BJ (cell line): ENCODE measurements around the gene PLAC8. TPM values are rescaled to one million over a fixed set of nuclear protein-coding genes. Genes with fewer than 3 reads are reported as not detected.

Experiments
- CTCF ChIA-PET: fragments of 350-600 bp; formaldehyde crosslinking; extraction: SDS; loops from one replicate; lab custom pipeline; 2021; ENCODE audit warnings: antibody characterized with exemption, inconsistent platforms; lab: Yijun Ruan, JAX
- POLR2A ChIA-PET: fragments of 300-600 bp; sonication (Branson Sonifier 250); formaldehyde crosslinking; extraction: SDS; loops from one replicate; lab custom pipeline; 2021; ENCODE audit warnings: antibody characterized with exemption; lab: Charles Lee
- DNase-seq: peaks from one replicate; pipeline ENCODE4 v3.0.0-alpha.2; 2011; ENCODE audit warnings: low read depth
- H3K27me3 ChIP-seq: 2 replicates; pipeline ENCODE4 v1.6.0; 2011; ENCODE audit warnings: low read length; ENCODE audit not compliant: control insufficient read depth, insufficient read depth
- H3K36me3 ChIP-seq: 2 replicates; pipeline ENCODE4 v1.5.1; 2011; ENCODE audit warnings: low read length; ENCODE audit not compliant: control insufficient read depth, insufficient read depth
- H3K4me3 ChIP-seq: 2 replicates; pipeline ENCODE4 v1.5.1; 2011; ENCODE audit warnings: low read depth, mild to moderate bottlenecking, control low read depth, low read length
- polyA minus RNA-seq: library from RNA; depleted of rRNA, polyadenylated mRNA; stranded (reverse); fragments of >200 nt; gene quantifications from 2 replicates; pipeline ENCODE4 v1.2.3, GENCODE V29; 2011; rRNA and poly(A)+ RNA removed
- polyA plus RNA-seq: library from polyadenylated mRNA; depleted of rRNA; stranded (reverse); fragments of >200 nt; gene quantifications from 2 replicates; pipeline ENCODE4 v1.2.3, GENCODE V29; 2011; rRNA removed
- TF ChIP-seq, protein P1 (sequence below): IDR thresholded peaks from 2 replicates; pipeline ENCODE4 v1.5.1; 2011; ENCODE audit warnings: low read depth, mild to moderate bottlenecking, control low read depth, inconsistent platforms, low read length, moderate library complexity; ENCODE audit not compliant: insufficient read depth

The PLAC8 gene, protein sequence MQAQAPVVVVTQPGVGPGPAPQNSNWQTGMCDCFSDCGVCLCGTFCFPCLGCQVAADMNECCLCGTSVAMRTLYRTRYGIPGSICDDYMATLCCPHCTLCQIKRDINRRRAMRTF
- 13.7 and 20.2 TPM in 2 replicates for polyA plus RNA-seq
- polyA minus RNA-seq, result 7.0 and 7.1 TPM in 2 replicates

- no peak within 1 kb of the TSS for H3K4me3 ChIP-seq
- ChIA-PET POLR2A (no interaction called here), CTCF (interaction anchor here (0.6 to 1.5 kb wide), 6 partner anchors 9 to 145 kb away, joined by 3 to 7 read pairs (median 3); no protein-coding TSS in a partner anchor)
- TF ChIP-seq, protein P1, sequence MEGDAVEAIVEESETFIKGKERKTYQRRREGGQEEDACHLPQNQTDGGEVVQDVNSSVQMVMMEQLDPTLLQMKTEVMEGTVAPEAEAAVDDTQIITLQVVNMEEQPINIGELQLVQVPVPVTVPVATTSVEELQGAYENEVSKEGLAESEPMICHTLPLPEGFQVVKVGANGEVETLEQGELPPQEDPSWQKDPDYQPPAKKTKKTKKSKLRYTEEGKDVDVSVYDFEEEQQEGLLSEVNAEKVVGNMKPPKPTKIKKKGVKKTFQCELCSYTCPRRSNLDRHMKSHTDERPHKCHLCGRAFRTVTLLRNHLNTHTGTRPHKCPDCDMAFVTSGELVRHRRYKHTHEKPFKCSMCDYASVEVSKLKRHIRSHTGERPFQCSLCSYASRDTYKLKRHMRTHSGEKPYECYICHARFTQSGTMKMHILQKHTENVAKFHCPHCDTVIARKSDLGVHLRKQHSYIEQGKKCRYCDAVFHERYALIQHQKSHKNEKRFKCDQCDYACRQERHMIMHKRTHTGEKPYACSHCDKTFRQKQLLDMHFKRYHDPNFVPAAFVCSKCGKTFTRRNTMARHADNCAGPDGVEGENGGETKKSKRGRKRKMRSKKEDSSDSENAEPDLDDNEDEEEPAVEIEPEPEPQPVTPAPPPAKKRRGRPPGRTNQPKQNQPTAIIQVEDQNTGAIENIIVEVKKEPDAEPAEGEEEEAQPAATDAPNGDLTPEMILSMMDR, result no peak
- no peaks in the 10 kb centered on the region for H3K36me3 ChIP-seq
- no peak for DNase-seq
- no peaks in the 10 kb centered on the region for H3K27me3 ChIP-seq
Measured at GRCh38 chr4:83114576-83114975, at the start of gene PLAC8. TSS of gene PLAC8 (minus strand) at chr4:83114729. CDS start at chr4:83107921, 6,808 bp downstream.

GRCh38 chr4:83153417-83153816 is 38.9 kb upstream of the PLAC8 start:
- H3K36me3 ChIP-seq, result no peaks in the 10 kb centered on the region
- POLR2A ChIA-PET, result no interaction called here
- no peak overlapping the region for H3K4me3 ChIP-seq
- H3K27me3 ChIP-seq, result no peaks in the 10 kb centered on the region
- CTCF ChIA-PET, result interaction anchor here (0.7 to 1.2 kb wide), 2 partner anchors 9 to 114 kb away, joined by 3 read pairs; no protein-coding TSS in a partner anchor
- DNase-seq, result no peak
- TF ChIP-seq, protein P1, result no peak

DNA sequence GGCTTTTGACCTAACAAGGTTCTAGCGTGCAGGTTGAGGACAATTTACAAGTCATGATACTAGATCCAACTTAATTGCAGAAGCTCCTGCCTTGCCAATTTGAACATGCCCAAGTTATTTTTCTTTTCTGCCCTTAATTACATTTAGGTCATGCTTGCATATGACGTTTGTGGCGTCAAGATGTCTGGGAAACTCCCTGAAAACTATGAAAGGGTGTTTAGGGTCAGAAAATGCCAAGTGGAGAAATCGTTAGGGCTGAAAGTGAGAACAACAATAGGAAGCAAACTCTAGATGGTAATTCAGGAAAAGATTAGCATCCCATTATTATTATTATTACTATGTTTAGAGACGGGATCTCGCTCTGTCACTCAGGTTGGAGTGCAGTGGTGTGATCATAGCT is 38.2 kb upstream of the PLAC8 start:
- TF ChIP-seq, protein P1, result no peak
- ChIA-PET CTCF (no interaction called here), POLR2A (no interaction called here)
- Histone ChIP-seq H3K4me3 (no peak overlapping the region), H3K27me3 (no peaks in the 10 kb centered on the region), H3K36me3 (no peaks in the 10 kb centered on the region)
- no peak for DNase-seq

- ChIA-PET CTCF (no interaction called here), POLR2A (no interaction called here)
- TF ChIP-seq, protein P1, result no peak
- no peaks in the 10 kb centered on the region for H3K36me3 ChIP-seq
- DNase-seq, result no peak
- no peak overlapping the region for H3K4me3 ChIP-seq
- no peaks in the 10 kb centered on the region for H3K27me3 ChIP-seq
Measured at GRCh38 chr4:83151651-83152050, 37.1 kb upstream of the PLAC8 start.

- Histone ChIP-seq H3K27me3 (no peaks in the 10 kb centered on the region), H3K36me3 (no peaks in the 10 kb centered on the region), H3K4me3 (no peak overlapping the region)
- POLR2A ChIA-PET, result no interaction called here
- DNase-seq, result no peak
- CTCF ChIA-PET, result interaction anchor here (0.9 kb wide), 1 partner anchor 12 kb away, joined by 3 read pairs; no protein-coding TSS in a partner anchor
- TF ChIP-seq, protein P1, result no peak
Measured at GRCh38 chr4:83150653-83151330, 36.3 kb upstream of the PLAC8 start.
